SU-DHL-6 (cell line): ENCODE results near the gene PPIF.

Experiments
- H2AFZ ChIP-seq: fragments of 200-600 bp; sonication (generic); 2 replicates; pipeline ENCODE4 v1.6.1; 2014; ENCODE audit warnings: low read depth, mild to moderate bottlenecking, moderate library complexity, mixed read lengths, antibody characterized with exemption, low read length; ENCODE audit not compliant: severe bottlenecking
- H3F3A ChIP-seq: fragments of 200-600 bp; shearing (Covaris generic); 2 replicates; pipeline ENCODE4 v1.6.0; 2016; ENCODE audit warnings: antibody characterized with exemption, mild to moderate bottlenecking; ENCODE audit not compliant: insufficient read depth
- H3K27ac ChIP-seq: fragments of 200-600 bp; sonication (generic); 2 replicates; pipeline ENCODE4 v1.5.1; 2016; ENCODE audit warnings: low read depth, mild to moderate bottlenecking, low read length, moderate library complexity, mixed read lengths
- H3K27me3 ChIP-seq: fragments of 200-600 bp; sonication (generic), shearing (Covaris generic); 2 replicates; pipeline ENCODE4 v1.6.0; 2014; ENCODE audit warnings: mild to moderate bottlenecking, low read length
- H3K36me3 ChIP-seq: fragments of 200-600 bp; sonication (generic); 2 replicates; pipeline ENCODE4 v1.6.1; 2014; ENCODE audit warnings: mild to moderate bottlenecking, low read length, mixed read lengths
- H3K4me2 ChIP-seq: fragments of 300-600, 200-600 bp; shearing (Covaris generic), sonication (generic); 2 replicates; pipeline ENCODE4 v1.6.0; 2014; ENCODE audit warnings: low read length, low read depth, mild to moderate bottlenecking; ENCODE audit not compliant: poor library complexity, severe bottlenecking
- H3K4me3 ChIP-seq: fragments of 200-600 bp; sonication (generic); 2 replicates; pipeline ENCODE4 v1.5.1; 2014; ENCODE audit warnings: antibody characterized with exemption, low read length, mild to moderate bottlenecking, mixed read lengths; ENCODE audit not compliant: insufficient read depth, poor library complexity, severe bottlenecking
- H3K79me2 ChIP-seq: fragments of 200-600 bp; sonication (generic); 2 replicates; pipeline ENCODE4 v1.6.1; 2014; ENCODE audit warnings: mild to moderate bottlenecking, low read length, moderate library complexity; ENCODE audit not compliant: insufficient read depth
- H3K9ac ChIP-seq: fragments of 200-600 bp; sonication (generic); 2 replicates; pipeline ENCODE4 v1.7.0; 2014; ENCODE audit warnings: mild to moderate bottlenecking, low read length
- H3K9me2 ChIP-seq: fragments of 200-600 bp; sonication (generic); replicated peaks from 2 replicates; pipeline ENCODE4 v1.6.1; 2014; ENCODE audit warnings: low read length; ENCODE audit not compliant: insufficient read depth
- H3K9me3 ChIP-seq: fragments of 200-600 bp; sonication (generic); 2 replicates; pipeline ENCODE4 v1.6.1; 2014; ENCODE audit warnings: low read length, mixed read lengths; ENCODE audit not compliant: insufficient read depth
- H4K20me1 ChIP-seq: fragments of 200-600 bp; sonication (generic); 2 replicates; pipeline ENCODE4 v1.6.1; 2014; ENCODE audit warnings: low read depth, mild to moderate bottlenecking, antibody characterized with exemption, low read length, moderate library complexity, mixed read lengths
- CTCF ChIP-seq: fragments of 200-600 bp; sonication (generic); IDR thresholded peaks from one replicate; pipeline ENCODE4 v1.5.1; 2017; ENCODE audit warnings: antibody characterized with exemption, mild to moderate bottlenecking, low read length, moderate library complexity; ENCODE audit not compliant: insufficient read depth, poor library complexity, severe bottlenecking
- EZH2phosphoT487 ChIP-seq: fragments of 200-600 bp; sonication (generic), shearing (Covaris generic); conservative IDR thresholded peaks from 2 replicates; pipeline ENCODE4 v1.6.1; 2018; ENCODE audit warnings: mild to moderate bottlenecking, antibody characterized with exemption, low read length, moderate library complexity, mixed read lengths

Gene PPIF

DNA sequence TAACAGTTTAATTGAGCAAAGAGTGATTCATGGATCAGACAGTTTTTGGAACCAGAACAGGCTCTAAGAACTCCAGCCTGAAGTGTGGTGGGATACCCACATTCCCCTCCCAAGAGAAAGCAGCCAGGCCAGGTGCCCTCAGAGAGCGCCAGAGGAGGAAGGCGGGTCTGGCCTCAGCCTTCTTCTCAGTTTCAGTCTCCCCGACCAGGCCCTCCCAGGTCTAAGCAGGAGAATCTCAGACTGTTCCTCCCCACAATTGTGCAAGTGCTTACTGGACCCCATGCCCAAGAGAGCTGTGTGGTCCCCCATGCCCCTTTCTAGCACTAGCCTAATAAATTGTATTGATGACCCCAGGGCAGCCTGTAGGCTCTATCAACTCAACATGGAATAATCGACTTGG lies 25.6 kb downstream of the PPIF start:
- H3K9me3 ChIP-seq = no peaks in the 10 kb centered on the region
- H3K27ac ChIP-seq = no peak overlapping the region
- no peak overlapping the region for H3K9ac ChIP-seq
- H3F3A ChIP-seq = no peaks in the 10 kb centered on the region
- H3K27me3 ChIP-seq = no peaks in the 10 kb centered on the region
- no peak for TF ChIP-seq EZH2phosphoT487
- no peak for TF ChIP-seq CTCF
- H3K4me3 ChIP-seq = no peak overlapping the region
- no peak overlapping the region for H3K4me2 ChIP-seq
- no peaks in the 10 kb centered on the region for H3K9me2 ChIP-seq
- H3K79me2 ChIP-seq = no peaks in the 10 kb centered on the region
- H2AFZ ChIP-seq = no peak overlapping the region
- no peaks in the 10 kb centered on the region for H3K36me3 ChIP-seq
- H4K20me1 ChIP-seq = no peaks in the 10 kb centered on the region

DNA sequence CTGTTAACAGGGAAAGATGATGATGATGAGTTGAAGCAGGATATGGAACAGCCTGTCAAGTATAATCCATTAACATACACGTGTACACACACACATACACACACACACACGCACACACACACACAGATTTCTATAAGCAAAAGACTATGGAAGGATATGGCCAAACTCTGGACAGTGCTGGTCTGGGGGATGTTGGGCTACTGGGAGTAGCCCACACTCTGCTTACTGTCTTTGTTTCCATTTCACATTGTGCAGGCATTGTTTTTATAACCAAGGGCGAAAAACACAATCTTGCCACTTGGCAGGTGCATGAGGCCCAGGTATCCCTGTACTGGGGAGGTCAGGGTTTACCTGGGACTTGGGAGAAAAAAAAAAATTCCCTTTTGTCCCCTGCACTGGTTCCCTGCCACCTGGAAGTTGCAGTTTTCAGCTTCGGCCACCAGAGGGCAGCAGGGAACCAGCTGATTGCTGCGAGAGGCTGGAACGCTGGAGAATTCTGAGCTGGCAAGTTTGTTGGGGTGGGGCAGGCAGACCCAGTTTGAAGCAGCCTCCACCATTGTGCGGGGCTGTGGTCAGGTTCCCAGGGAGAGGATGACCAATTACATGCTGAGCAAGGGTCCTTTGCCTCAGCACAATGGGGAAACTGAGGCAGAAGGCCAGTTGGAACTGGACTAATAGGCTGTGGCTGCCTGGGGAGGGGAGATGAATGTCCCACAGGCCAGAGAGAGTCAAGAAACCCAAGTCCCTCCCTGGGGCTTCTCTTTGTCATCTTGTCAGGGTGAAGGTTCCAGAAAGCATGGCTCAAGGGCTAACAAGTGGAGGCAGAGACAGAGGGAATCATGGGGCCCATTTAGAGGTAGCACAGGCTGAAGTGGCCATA lies 27.3 kb downstream of the PPIF start:
- H3K9ac ChIP-seq = no peak overlapping the region
- no peaks in the 10 kb centered on the region for H3K9me3 ChIP-seq
- no peak overlapping the region for H3K4me3 ChIP-seq
- H3K9me2 ChIP-seq = no peaks in the 10 kb centered on the region
- H3K36me3 ChIP-seq = no peaks in the 10 kb centered on the region
- H2AFZ ChIP-seq = no peak overlapping the region
- TF ChIP-seq CTCF = peak; percentile 91
- TF ChIP-seq EZH2phosphoT487 = no peak
- H3K4me2 ChIP-seq = no peak overlapping the region
- H3K79me2 ChIP-seq = no peaks in the 10 kb centered on the region
- H3F3A ChIP-seq = no peaks in the 10 kb centered on the region
- H3K27me3 ChIP-seq = no peaks in the 10 kb centered on the region
- H4K20me1 ChIP-seq = no peaks in the 10 kb centered on the region
- no peak overlapping the region for H3K27ac ChIP-seq

DNA sequence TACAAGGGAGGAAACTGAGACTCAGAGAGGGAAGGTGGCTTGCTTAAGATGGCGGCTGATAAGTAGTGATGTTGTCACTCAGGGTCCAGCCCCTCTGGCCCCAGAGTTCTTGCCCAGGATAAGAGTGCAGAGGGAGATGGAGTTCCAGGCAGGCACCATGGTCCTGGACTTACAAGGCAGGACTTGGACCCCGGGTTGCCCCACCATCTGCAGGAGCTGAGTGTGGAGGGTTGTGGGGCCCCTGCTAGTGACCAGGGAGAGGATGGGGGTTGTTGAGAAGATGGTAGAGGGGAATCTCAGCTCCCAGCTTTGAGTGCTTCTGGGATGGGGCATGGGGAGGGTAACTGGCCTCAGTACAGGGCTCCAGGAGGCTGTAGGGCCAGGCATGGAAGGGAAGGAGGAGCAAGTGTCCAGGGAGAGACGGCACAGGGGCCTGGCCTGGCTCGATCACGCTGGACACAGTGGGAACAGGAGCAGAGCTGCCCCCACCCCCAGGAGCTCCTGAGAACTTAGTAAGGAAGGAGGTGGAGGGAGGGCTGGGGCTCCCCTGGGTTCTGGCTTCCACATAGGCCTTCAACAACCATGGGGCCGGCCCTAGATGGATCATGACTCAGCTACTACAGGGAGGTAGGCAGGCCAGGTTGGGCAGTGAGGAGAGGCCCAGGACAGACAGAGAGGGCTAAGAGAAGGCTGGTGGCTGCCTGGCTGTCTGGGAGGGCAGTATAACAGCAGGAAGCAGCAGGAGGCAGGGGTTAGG lies 28.2 kb downstream of the PPIF start:
- Histone ChIP-seq H2AFZ (no peak overlapping the region), H4K20me1 (no peaks in the 10 kb centered on the region), H3K4me2 (no peak overlapping the region), H3K79me2 (no peaks in the 10 kb centered on the region), H3K36me3 (no peaks in the 10 kb centered on the region), H3F3A (no peaks in the 10 kb centered on the region), H3K9ac (no peak overlapping the region), H3K4me3 (no peak overlapping the region), H3K27ac (no peak overlapping the region), H3K27me3 (no peaks in the 10 kb centered on the region), H3K9me3 (no peaks in the 10 kb centered on the region), H3K9me2 (no peaks in the 10 kb centered on the region)
- TF ChIP-seq EZH2phosphoT487 (no peak), CTCF (no peak)
